GM06990 (cell line): ENCODE data around the gene ESX1.

Source experiments
- DNase-seq: peaks from one replicate; pipeline ENCODE4 v3.0.0-alpha.2; 2011; ENCODE audit not compliant: insufficient read length; ENCODE audit errors: extremely low read depth
- H3K27me3 ChIP-seq: replicated peaks from 2 replicates; pipeline ENCODE4 v1.6.0; 2011; ENCODE audit warnings: low read length; ENCODE audit not compliant: control insufficient read depth, insufficient read depth
- H3K36me3 ChIP-seq: 2 replicates; pipeline ENCODE4 v1.5.1; 2011; ENCODE audit warnings: low read length; ENCODE audit not compliant: control insufficient read depth, insufficient read depth
- H3K4me3 ChIP-seq: replicated peaks from 2 replicates; pipeline ENCODE4 v1.5.1; 2011; ENCODE audit warnings: low read depth, mild to moderate bottlenecking, control low read depth, low read length
- TF ChIP-seq, protein P1 (sequence below): IDR thresholded peaks from 2 replicates; pipeline ENCODE4 v1.5.1; 2011; ENCODE audit warnings: low read length, control low read depth, mild to moderate bottlenecking, inconsistent platforms; ENCODE audit not compliant: insufficient read depth, poor library complexity, severe bottlenecking

The ESX1 gene

DNA sequence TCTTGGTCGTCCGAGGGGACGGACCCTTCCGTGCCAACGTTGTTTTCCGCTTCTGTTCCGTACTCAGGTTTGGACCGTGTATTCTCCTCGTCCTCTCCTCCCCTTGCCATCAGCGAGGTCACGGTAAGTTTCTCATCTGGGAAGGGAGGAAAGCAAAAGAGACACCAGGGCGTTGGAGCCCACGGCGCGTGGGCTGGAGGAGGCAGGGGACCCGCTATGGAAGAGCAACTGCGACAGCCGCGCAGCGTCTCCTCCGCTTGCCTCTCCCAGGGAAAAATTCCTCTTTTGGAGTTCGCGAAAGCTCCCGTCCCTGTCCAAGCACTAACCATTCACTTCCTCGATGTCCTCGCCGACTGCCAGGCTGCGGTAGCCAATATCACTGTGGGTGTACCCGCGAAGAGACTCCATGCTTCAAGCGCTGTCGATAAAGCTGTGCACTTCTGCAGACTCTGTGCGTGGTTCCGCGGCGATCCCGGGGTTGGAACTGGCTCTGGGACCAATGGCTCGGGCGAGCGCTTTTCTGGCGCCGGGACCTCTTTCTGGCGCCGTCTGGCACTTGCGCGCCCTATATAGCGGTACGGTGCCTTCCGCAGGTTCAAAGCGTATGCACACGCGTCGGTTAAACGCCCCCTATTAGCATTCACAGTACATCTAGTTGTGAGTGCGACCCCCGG is at the start of gene ESX1:
Gene ESX1, minus strand, starts transcription at position 492 of the 674 bp plus-strand sequence. Its CDS starts 84 bp downstream, at position 408.
- Histone ChIP-seq H3K4me3 (no peak within 1 kb of the TSS), H3K36me3 (no peaks in the 10 kb centered on the region), H3K27me3 (no peaks in the 10 kb centered on the region)
- peak; percentile 8 for DNase-seq
- TF ChIP-seq, protein P1, sequence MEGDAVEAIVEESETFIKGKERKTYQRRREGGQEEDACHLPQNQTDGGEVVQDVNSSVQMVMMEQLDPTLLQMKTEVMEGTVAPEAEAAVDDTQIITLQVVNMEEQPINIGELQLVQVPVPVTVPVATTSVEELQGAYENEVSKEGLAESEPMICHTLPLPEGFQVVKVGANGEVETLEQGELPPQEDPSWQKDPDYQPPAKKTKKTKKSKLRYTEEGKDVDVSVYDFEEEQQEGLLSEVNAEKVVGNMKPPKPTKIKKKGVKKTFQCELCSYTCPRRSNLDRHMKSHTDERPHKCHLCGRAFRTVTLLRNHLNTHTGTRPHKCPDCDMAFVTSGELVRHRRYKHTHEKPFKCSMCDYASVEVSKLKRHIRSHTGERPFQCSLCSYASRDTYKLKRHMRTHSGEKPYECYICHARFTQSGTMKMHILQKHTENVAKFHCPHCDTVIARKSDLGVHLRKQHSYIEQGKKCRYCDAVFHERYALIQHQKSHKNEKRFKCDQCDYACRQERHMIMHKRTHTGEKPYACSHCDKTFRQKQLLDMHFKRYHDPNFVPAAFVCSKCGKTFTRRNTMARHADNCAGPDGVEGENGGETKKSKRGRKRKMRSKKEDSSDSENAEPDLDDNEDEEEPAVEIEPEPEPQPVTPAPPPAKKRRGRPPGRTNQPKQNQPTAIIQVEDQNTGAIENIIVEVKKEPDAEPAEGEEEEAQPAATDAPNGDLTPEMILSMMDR, result no peak

DNA sequence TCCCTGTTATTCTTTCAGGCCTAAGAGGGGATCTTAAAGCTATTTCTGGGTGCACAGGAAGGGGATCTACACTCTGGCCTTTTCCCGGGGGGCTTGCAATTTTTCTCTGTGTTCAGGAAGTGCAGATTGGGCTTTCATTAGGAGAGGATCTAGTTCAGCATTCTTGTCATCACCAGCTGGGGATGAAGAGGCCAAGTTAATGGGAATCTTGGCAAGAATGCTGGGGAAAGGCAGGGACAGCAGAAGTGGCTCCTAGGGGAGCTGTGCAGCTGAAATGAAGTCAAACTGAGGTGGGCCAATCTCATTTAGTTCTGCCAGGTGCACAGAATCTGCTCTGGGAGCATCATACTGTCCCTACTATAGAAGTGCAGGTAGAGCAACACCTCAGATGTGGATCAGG is 40.9 kb upstream of the ESX1 start:
- no peak overlapping the region for H3K4me3 ChIP-seq

GRCh38 chrX:104288961-104289360 is 34.2 kb upstream of the ESX1 start:
- no peak for DNase-seq
- Histone ChIP-seq H3K36me3 (no peaks in the 10 kb centered on the region), H3K27me3 (no peaks in the 10 kb centered on the region), H3K4me3 (no peak overlapping the region)
- TF ChIP-seq, protein P1, result no peak

More for the DNA sequence above, 40.9 kb upstream of the ESX1 start:
- DNase-seq, result no peak
- TF ChIP-seq, protein P1, result no peak
- H3K36me3 ChIP-seq, result no peaks in the 10 kb centered on the region
- no peaks in the 10 kb centered on the region for H3K27me3 ChIP-seq

GRCh38 chrX:104288269-104288668 is 33.5 kb upstream of the ESX1 start:
- TF ChIP-seq, protein P1, result no peak
- no peaks in the 10 kb centered on the region for H3K27me3 ChIP-seq
- no peaks in the 10 kb centered on the region for H3K36me3 ChIP-seq
- H3K4me3 ChIP-seq, result no peak overlapping the region
- DNase-seq, result no peak

GRCh38 chrX:104285201-104285600 is 30.5 kb upstream of the ESX1 start:
- Histone ChIP-seq H3K27me3 (no peaks in the 10 kb centered on the region), H3K36me3 (no peaks in the 10 kb centered on the region), H3K4me3 (no peak overlapping the region)
- TF ChIP-seq, protein P1, result no peak
- DNase-seq, result no peak
